Activated CD4-positive, alpha-beta memory T cell treated with anti-CD3 and anti-CD28 coated beads for 36 hours (primary cell): Measurements from ENCODE around the gene RSKR. TPM values are rescaled to one million over a fixed set of nuclear protein-coding genes. Genes with fewer than 3 reads are reported as not detected.

Experiments
- CTCF ChIA-PET: fragments of 350-600 bp; sonication (Branson Sonifier 250); formaldehyde crosslinking; loops from one replicate; lab custom pipeline; 2021; ENCODE audit warnings: antibody characterized with exemption, inconsistent platforms; lab: Charles Lee
- POLR2A ChIA-PET: fragments of 350-600 bp; sonication (Branson Sonifier 250); formaldehyde crosslinking; loops from one replicate; lab custom pipeline; 2021; ENCODE audit warnings: antibody characterized with exemption; lab: Charles Lee
- DNase-seq: peaks from one replicate; pipeline ENCODE4 v3.0.0-alpha.2; 2020
- H3K27ac Mint-ChIP-seq: one replicate; pipeline ENCODE4 v1.8.0; 2021; ENCODE audit warnings: mixed read lengths
- H3K27me3 Mint-ChIP-seq: one replicate; pipeline ENCODE4 v1.8.0; 2021; ENCODE audit warnings: mixed read lengths
- H3K36me3 Mint-ChIP-seq: one replicate; pipeline ENCODE4 v1.8.0; 2021; ENCODE audit warnings: mixed read lengths
- H3K4me1 Mint-ChIP-seq: one replicate; pipeline ENCODE4 v1.8.0; 2021; ENCODE audit warnings: low read depth, mixed read lengths
- H3K4me3 Mint-ChIP-seq: one replicate; pipeline ENCODE4 v1.8.0; 2021; ENCODE audit warnings: mild to moderate bottlenecking, mixed read lengths
- H3K9me3 Mint-ChIP-seq: one replicate; pipeline ENCODE4 v1.8.0; 2021; ENCODE audit warnings: mixed read lengths
- intact Hi-C: fragments of 100-400 bp; cut with micrococcal nuclease; formaldehyde crosslinking; loops from one replicate; pipeline ENCODE4 v1.15.1; 2023
- total RNA-seq, 2 experiments: library from RNA; stranded (reverse); gene quantifications; one replicate each; pipeline ENCODE4 v1.2.3, GENCODE V29; 2021

Gene RSKR
- total RNA-seq, 2 experiments from 2014 or later = 14.2 to 17.5 TPM

- Mint-ChIP-seq H3K36me3 (peaks cover 24% of the 10 kb centered on the region), H3K4me1 (peaks cover 50% of the 10 kb centered on the region), H3K4me3 (peak overlapping the region; percentile 96)
These were observed 43.1 kb downstream of the RSKR start for GRCh38 chr17:28570716-28571360.

GRCh38 chr17:28569446-28569845, 44.5 kb downstream of the RSKR start:
- CTCF ChIA-PET = interaction anchor here (6.4 kb wide), 1 partner anchor 21 kb away, joined by 53 read pairs; no protein-coding TSS in a partner anchor
- DNase-seq = no peak
- Mint-ChIP-seq H3K36me3 (peaks cover 22% of the 10 kb centered on the region), H3K27ac (no peak overlapping the region), H3K27me3 (no peaks in the 10 kb centered on the region), H3K9me3 (no peaks in the 10 kb centered on the region), H3K4me3 (peak overlapping the region; percentile 54), H3K4me1 (peaks cover 54% of the 10 kb centered on the region)
- intact Hi-C loops = no loop called here
- POLR2A ChIA-PET = interaction anchor here (1.1 kb wide), 1 partner anchor 11 kb away, joined by 3 read pairs; no protein-coding TSS in a partner anchor

More at GRCh38 chr17:28570716-28571360, 43.1 kb downstream of the RSKR start:
- CTCF ChIA-PET = interaction anchor here (0.9 to 6.4 kb wide), 8 partner anchors 8 to 40 kb away, joined by 3 to 53 read pairs (median 4); partner anchors contain the start of gene UNC119
- intact Hi-C loops = loop anchor here (1.0 to 2.0 kb wide), 2 partner anchors 8 to 18 kb away; partner anchors contain the start of gene UNC119
- Mint-ChIP-seq H3K27me3 (no peaks in the 10 kb centered on the region), H3K27ac (peak overlapping the region; percentile 89), H3K9me3 (no peaks in the 10 kb centered on the region)
- POLR2A ChIA-PET = interaction anchor here (0.7 to 2.8 kb wide), 16 partner anchors 8 to 327 kb away, joined by 3 to 28 read pairs (median 4); partner anchors contain the start of genes BLTP2, RPL23A, SARM1 and SDF2
- DNase-seq = peak; percentile 70

GRCh38 chr17:28567604-28568003, 46.4 kb downstream of the RSKR start:
- intact Hi-C loops = no loop called here
- Mint-ChIP-seq H3K27me3 (no peaks in the 10 kb centered on the region), H3K27ac (peak overlapping the region; percentile 34), H3K36me3 (peaks cover 29% of the 10 kb centered on the region), H3K4me3 (no peak overlapping the region), H3K9me3 (no peaks in the 10 kb centered on the region), H3K4me1 (peaks cover 47% of the 10 kb centered on the region)
- ChIA-PET POLR2A (interaction anchor here (1.0 kb wide), 1 partner anchor 55 kb away, joined by 3 read pairs; no protein-coding TSS in a partner anchor), CTCF (interaction anchor here (6.4 kb wide), 1 partner anchor 19 kb away, joined by 53 read pairs; no protein-coding TSS in a partner anchor)
- DNase-seq = no peak

- no peak for DNase-seq
- intact Hi-C loops = no loop called here
- Mint-ChIP-seq H3K27ac (no peak overlapping the region), H3K4me1 (peaks cover 19% of the 10 kb centered on the region), H3K27me3 (no peaks in the 10 kb centered on the region), H3K36me3 (peaks cover 32% of the 10 kb centered on the region), H3K9me3 (no peaks in the 10 kb centered on the region), H3K4me3 (no peak overlapping the region)
- POLR2A ChIA-PET = no interaction called here
- CTCF ChIA-PET = no interaction called here
These were observed 50.5 kb downstream of the RSKR start for GRCh38 chr17:28563475-28563874.

Other genes with a start within 250 kb of the RSKR start
- gene SEBOX, start 249.0 kb downstream of the RSKR start, total RNA-seq = not detected
- not detected for gene VTN, start 243.9 kb downstream of the RSKR start, total RNA-seq
- gene SARM1, start 242.5 kb downstream of the RSKR start, total RNA-seq = 10 to 100 TPM; 16.5 to 18.3 TPM
- 1 to 10 TPM; 2.3 to 2.9 TPM for gene SLC46A1, start 208.0 kb downstream of the RSKR start, total RNA-seq
- not detected for gene SLC13A2, start 140.5 kb downstream of the RSKR start, total RNA-seq
- gene FOXN1, start 107.8 kb downstream of the RSKR start, total RNA-seq = not detected
- gene UNC119, start 61.6 kb downstream of the RSKR start, total RNA-seq = 10 to 100 TPM; 38.0 to 42.0 TPM
- 10 to 100 TPM; 36.6 to 38.6 TPM for gene PIGS, start 42.7 kb downstream of the RSKR start, total RNA-seq
- 10 to 100 TPM; 75.2 to 77.3 TPM for gene ALDOC, start 37.3 kb downstream of the RSKR start, total RNA-seq
- 100 to 1,000 TPM; 153 to 159 TPM for gene SPAG5, start 15.2 kb downstream of the RSKR start, total RNA-seq
- 100 to 1,000 TPM; 127 to 133 TPM for gene BLTP2, start 31.0 kb upstream of the RSKR start, total RNA-seq
- gene SDF2, start 47.7 kb upstream of the RSKR start, total RNA-seq = 10 to 100 TPM; 38.4 to 43.5 TPM
- 10 to 100 TPM; 59.4 to 65.9 TPM for gene SUPT6H, start 48.0 kb upstream of the RSKR start, total RNA-seq
- gene PROCA1, start 97.7 kb upstream of the RSKR start, total RNA-seq = 1 to 10 TPM; 4.5 TPM
- 1 to 10 TPM; 4.9 to 6.6 TPM for gene RAB34, start 103.7 kb upstream of the RSKR start, total RNA-seq
- gene RPL23A, start 105.8 kb upstream of the RSKR start, total RNA-seq = 1,000 to 10,000 TPM; 2,357 to 2,419 TPM
- 1 to 10 TPM; 9.1 to 9.5 TPM for gene TLCD1, start 112.0 kb upstream of the RSKR start, total RNA-seq
- gene NEK8, start 114.6 kb upstream of the RSKR start, total RNA-seq = 1 to 10 TPM; 3.4 to 4.0 TPM
- gene TRAF4, start 129.8 kb upstream of the RSKR start, total RNA-seq = 10 to 100 TPM; 83.0 to 83.9 TPM
- 10 to 100 TPM; 18.6 to 21.5 TPM for gene FAM222B, start 228.6 kb upstream of the RSKR start, total RNA-seq
- gene ERAL1, start 240.8 kb upstream of the RSKR start, total RNA-seq = 10 to 100 TPM; 43.0 to 48.5 TPM